Osteocyte (in vitro differentiated cells): ENCODE measurements around the gene JUNB. TPM values are rescaled to one million over a fixed set of nuclear protein-coding genes. Genes with fewer than 3 reads are reported as not detected.

Experiments used
- DNase-seq: peaks from one replicate; pipeline ENCODE4 v3.0.0; 2021; ENCODE audit warnings: mixed read lengths; ENCODE audit not compliant: unreplicated experiment; ENCODE audit errors: extremely low spot score
- H3K27ac Mint-ChIP-seq: one replicate; pipeline ENCODE4 v1.8.0; 2021; ENCODE audit warnings: mild to moderate bottlenecking, mixed read lengths; ENCODE audit not compliant: unreplicated experiment
- H3K27me3 Mint-ChIP-seq: one replicate; pipeline ENCODE4 v1.8.0; 2021; ENCODE audit warnings: mixed read lengths; ENCODE audit not compliant: unreplicated experiment
- H3K36me3 Mint-ChIP-seq: one replicate; pipeline ENCODE4 v1.8.0; 2021; ENCODE audit warnings: mixed read lengths; ENCODE audit not compliant: unreplicated experiment
- H3K4me1 Mint-ChIP-seq: one replicate; pipeline ENCODE4 v1.8.0; 2021; ENCODE audit warnings: mixed read lengths; ENCODE audit not compliant: unreplicated experiment
- H3K4me3 Mint-ChIP-seq: one replicate; pipeline ENCODE4 v1.8.0; 2021; ENCODE audit warnings: mild to moderate bottlenecking, moderate library complexity, mixed read lengths; ENCODE audit not compliant: unreplicated experiment
- H3K9me3 Mint-ChIP-seq: one replicate; pipeline ENCODE4 v1.8.0; 2021; ENCODE audit warnings: mixed read lengths; ENCODE audit not compliant: unreplicated experiment
- CTCF ChIP-seq: fragments of 200-600 bp; sonication (generic); IDR thresholded peaks from 2 replicates; pipeline ENCODE4 v1.5.0; 2021; ENCODE audit warnings: antibody characterized with exemption, mild to moderate bottlenecking, moderate library complexity
- total RNA-seq: library from RNA; stranded (reverse); gene quantifications from 2 replicates; pipeline ENCODE4 v1.2.1, GENCODE V29; 2021

The JUNB gene
- total RNA-seq, 1 donor from 2014 or later: 158 TPM

DNA sequence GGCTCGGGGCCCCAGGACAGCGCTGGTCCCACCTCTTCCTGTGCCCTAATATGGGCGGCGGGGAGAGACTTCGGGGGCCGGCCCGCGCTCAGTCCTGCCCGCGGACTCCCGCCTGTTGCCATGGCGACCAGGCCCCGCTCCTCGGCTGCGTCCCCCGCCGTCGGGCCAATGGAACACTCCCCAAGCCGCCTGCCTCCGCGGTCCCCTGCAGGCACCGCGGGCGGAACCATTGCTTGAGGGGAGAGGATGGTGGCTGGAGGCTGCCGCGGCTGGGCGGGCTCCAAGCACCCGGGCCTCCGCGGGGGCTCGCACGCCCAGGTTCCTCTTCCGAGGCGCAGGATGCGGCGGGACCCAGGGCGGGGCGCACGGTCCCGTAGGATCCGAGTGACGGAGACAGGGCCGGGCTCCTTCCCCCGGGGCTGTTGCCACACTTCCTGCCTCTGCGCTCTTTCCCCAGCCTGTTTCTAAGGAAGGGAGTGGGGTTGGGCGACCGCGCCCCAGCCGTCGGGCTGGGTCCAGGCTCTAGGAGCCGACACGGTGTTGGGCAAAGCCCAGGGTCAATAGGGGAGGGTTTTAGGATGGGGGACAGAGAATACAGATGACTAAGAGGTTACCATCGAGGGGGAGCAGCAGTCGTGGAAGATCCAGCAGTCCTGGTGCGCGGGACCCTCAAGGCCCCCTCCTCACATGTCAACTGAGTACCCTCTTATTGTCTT, 1.2 kb upstream of the JUNB start:
- Mint-ChIP-seq H3K36me3 (peaks cover 2% of the 10 kb centered on the region), H3K27me3 (no peaks in the 10 kb centered on the region), H3K9me3 (no peaks in the 10 kb centered on the region), H3K4me1 (peaks cover 43% of the 10 kb centered on the region), H3K4me3 (peak overlapping the region; percentile 96), H3K27ac (peak overlapping the region; percentile 98)
- no peak for TF ChIP-seq CTCF
- DNase-seq: peak; percentile 99

GRCh38 chr19:12790628-12791344, 500 bp upstream of the JUNB start:
- Mint-ChIP-seq H3K9me3 (no peaks in the 10 kb centered on the region), H3K4me1 (peaks cover 46% of the 10 kb centered on the region), H3K4me3 (peak overlapping the region; percentile 96), H3K27ac (peak overlapping the region; percentile 98), H3K27me3 (no peaks in the 10 kb centered on the region), H3K36me3 (peaks cover 2% of the 10 kb centered on the region)
- no peak for DNase-seq
- no peak for TF ChIP-seq CTCF

- H3K4me3 Mint-ChIP-seq: peak overlapping the region; percentile 96
- no peaks in the 10 kb centered on the region for H3K9me3 Mint-ChIP-seq
- H3K36me3 Mint-ChIP-seq: peaks cover 2% of the 10 kb centered on the region
- H3K27ac Mint-ChIP-seq: peak overlapping the region; percentile 98
- no peak for TF ChIP-seq CTCF
- no peak for DNase-seq
- no peaks in the 10 kb centered on the region for H3K27me3 Mint-ChIP-seq
- H3K4me1 Mint-ChIP-seq: peaks cover 46% of the 10 kb centered on the region
These were observed 966 bp downstream of the JUNB start for GRCh38 chr19:12792051-12792852.

- no peak for TF ChIP-seq CTCF
- H3K4me1 Mint-ChIP-seq: peaks cover 44% of the 10 kb centered on the region
- peak overlapping the region; percentile 98 for H3K27ac Mint-ChIP-seq
These were observed 1.6 kb downstream of the JUNB start for GRCh38 chr19:12792853-12793289.

More at GRCh38 chr19:12792853-12793289, 1.6 kb downstream of the JUNB start:
- H3K9me3 Mint-ChIP-seq: no peaks in the 10 kb centered on the region
- peaks cover 2% of the 10 kb centered on the region for H3K36me3 Mint-ChIP-seq
- peak overlapping the region; percentile 96 for H3K4me3 Mint-ChIP-seq
- no peaks in the 10 kb centered on the region for H3K27me3 Mint-ChIP-seq
- no peak for DNase-seq
